SIG-M5 treated with dmso at 0.1 percent for 504 hours (cell line): ENCODE results near the gene POLR3K.
"Not testable (repeated sequence)": the region's sequence is repeated elsewhere in the genome, so short reads cannot be mapped to it uniquely, and the experiment has no call there.

Source experiments
- DNase-seq: peaks from one replicate; lab custom pipeline; 2025; ENCODE audit not compliant: unreplicated experiment; lab: John Stamatoyannopoulos, UW

POLR3K gene

DNA sequence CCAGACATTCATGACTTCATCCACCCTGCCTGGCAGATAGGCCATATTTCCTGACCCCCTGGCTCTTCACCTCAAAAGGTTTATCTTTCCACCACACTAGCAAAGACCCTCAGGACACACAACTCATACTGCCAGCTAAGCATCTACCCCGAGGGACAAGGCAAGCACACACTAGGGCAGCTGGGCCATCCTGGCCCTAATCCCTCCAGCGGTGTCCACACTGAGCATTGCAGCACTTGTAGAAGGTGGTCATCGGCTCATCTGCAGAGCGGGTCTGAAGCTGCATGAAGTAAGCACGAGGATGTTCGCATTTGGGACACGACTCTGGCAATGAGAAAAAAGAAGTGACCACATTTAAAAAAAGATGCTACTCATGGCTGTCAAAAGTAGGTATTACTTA, 6.2 kb downstream of the POLR3K start:
- no peak for DNase-seq

DNA sequence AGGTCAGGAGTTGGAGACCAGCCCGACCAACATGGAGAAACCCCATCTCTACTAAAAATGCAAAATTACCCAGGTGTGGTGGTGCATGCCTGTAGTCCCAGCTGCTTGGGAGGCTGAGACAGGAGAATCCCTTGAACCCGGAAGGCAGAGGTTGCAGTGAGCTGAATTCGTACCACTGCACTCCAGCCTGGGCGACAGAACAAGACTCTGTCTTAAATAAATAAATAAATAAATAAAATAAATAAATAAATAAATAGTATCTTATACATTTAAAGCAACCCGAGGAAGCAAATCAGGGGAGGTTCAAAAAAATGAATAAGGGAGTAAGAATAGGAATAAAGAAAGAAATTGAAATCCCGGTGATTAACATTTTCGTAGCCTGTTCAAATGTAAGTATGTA, 6.9 kb downstream of the POLR3K start:
- DNase-seq: not testable (repeated sequence)

DNA sequence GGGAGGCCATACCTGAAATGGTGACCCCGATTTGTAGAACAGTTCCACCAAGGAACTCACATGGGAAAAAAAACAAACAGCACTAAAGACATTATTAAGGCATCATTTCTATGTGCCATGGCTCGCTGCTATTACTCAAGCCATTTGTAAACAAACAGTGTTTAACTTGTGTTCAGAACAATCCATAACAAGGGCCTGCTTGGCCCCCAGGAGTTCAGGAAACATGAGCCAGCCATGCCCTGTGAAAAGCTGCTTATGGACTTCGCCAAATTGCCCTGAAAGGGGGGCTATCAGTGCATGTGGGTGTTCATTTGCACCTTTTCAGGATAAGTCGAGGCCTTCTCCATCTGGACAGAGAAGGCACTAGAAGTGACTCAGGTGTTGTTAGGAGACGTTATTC, 8.0 kb downstream of the POLR3K start:
- no peak for DNase-seq

DNA sequence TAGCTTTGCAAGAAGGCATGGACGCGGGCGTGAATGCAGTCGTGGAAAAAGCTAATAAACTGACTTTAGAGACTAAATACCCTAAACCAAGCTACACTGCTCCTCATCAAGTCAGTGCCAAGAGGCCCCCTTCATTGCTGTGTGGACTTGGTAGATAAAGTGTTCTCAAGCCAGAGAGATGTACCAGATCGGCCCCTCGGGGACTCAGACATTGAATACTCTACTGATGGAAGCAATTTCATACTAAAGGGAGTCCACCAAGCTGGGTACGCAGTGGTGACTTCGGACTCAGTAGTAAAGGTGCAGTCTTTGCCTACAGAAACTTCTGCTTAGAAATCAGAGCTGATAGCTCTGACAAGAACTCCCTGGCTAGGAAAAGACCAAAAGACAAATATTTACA, 8.8 kb downstream of the POLR3K start:
- no peak for DNase-seq

DNA sequence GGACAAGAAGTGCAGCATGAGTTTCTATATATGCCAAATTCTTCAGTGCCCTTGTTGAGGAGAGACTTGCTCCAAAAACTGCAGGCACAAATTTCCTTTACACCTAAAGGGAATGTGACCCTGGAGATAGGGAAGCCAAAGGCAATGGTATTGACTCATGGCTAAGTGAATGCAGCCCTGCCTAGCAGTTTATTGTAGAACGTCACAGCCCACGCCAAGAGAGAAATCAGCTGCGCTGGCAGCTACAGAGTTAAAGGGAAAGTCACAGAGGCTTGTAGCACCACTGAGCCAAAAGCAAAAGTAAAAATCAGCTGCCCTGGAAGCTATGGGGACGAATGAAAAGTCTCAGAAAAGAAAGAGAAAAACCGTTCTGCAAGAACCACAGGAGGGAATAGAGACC, 10.1 kb downstream of the POLR3K start:
- no peak for DNase-seq

DNA sequence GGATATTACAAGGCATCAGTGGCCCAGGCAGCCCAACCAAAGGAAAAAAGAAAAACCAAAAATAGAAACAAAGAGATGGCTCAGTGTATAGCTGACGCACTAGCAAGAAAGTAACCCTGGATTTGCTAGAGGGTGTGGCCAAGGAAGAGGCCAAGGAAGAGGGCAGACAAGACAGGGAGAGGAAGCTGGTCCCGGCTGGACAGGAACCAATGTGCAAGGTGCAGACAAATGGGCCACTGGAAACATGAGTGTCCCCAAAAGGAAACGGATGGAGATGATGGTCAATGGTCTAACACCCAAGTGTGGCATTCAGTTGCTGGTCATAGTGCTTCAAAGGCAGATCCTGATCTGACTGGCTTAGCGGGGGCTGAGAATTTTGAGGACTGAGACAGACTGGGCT, 10.7 kb downstream of the POLR3K start:
- DNase-seq: no peak

DNA sequence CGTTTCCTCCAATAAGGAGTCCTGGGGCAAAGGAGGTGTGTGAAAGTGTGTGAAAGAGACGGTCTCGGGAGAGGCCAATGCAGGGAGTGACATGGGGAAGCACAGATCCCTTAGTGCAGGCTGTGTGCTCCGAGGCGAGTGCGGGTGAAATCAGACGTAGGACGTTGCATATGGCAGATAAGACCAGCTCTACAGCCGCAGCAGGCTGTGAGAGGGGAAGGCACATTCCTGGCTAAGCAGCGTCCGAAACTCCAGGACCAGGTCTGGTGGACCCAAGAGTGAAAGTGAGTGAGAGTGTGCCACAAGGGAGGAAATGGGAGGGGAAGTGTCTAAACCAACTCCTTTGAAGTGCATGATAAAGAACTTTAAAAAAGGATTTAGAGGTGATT, 11.3 kb downstream of the POLR3K start:
- no peak for DNase-seq

DNA sequence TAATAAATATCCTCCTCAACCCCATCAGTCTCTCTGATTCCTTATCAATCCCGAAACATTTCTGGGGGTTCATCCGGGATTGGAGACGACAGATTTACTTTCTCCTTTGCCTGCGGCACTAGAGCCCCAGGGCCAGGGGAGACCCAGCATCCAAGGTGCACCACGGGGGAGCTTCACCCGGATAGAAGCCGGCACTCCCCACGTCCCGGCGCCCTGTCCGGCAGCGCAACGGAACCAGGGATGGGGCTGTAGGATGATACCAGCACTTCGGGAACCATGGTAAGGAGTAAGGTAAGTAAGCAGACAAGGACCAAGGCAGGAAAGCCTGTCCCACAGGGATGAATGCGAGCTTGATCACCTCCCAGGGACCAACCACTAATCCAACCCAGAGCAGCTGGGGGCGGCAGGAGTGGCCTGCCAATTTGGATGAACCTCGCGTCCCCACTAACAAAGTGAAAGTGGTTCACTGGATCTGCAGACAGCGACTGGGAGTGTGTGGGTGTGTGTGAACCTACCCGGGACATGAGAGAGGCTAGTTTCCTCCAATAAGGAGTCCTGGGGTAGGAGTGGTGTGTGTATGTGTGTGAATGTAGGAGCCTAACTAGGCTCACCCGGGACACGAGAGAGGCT, 11.9 kb downstream of the POLR3K start:
- DNase-seq: no peak

DNA sequence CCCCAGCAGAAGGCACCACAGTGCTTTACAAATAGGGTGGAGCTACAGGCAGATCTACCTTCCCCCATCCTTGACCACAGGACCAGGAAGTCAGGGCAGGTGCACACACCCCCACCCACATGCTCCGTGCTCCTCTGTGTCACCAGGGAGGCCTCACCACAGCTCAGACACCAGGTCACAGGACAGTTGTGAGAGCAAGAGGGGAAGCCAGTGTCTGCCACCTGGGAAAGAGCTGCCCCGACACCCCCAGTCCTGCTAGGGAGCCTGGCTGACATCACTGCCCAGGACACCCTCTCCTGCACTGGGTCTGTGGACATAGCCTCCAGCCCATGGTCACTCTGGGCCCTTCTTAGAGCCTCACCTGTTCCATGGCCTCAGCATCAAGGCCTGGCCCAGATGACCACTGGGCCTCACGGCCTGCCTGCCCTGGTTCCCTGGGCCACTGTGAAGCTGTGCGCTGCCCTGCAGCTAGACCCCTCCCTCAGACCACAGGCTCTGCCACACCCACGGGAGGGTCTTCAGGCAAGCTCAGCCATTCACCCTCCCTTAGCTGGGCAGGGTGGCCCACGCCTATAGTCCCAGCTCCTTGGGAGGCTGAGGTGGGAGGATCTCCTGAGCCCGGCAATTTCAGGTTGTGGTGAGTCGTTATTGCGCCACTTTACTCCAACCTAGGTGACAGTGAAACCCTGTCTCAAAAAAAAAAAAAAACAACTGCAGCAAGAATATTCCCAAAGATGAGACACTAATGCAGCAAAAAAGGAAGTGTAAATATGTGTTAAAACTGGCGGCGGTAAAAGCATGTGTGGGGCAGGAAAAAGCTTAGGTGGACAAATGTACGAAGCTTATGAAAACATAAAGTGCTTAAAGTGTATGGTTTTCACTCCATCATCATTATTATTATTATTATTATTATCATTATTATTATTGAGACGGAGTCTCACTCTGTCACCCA, 14.2 kb downstream of the POLR3K start:
- DNase-seq: no peak

DNA sequence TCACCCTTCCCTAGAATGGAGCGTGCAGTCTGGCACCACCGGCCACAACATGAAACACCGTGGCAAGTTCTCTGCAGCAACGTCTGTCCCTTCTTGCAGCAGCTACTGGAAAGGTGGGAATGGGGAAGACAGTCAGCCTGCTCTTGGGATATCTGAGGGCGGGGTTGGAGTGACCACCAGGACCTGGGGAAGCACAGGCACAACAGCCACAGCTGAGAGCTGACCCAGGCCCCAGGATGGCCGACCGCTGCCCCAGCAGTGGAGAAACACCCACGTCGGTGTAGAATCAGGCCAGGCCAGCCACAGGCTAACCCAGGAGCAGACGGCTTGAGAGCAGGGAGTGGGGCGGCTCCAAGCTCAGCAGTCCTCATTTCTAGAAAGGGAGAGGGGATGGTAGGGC, 15.2 kb downstream of the POLR3K start:
- not testable (repeated sequence) for DNase-seq

DNA sequence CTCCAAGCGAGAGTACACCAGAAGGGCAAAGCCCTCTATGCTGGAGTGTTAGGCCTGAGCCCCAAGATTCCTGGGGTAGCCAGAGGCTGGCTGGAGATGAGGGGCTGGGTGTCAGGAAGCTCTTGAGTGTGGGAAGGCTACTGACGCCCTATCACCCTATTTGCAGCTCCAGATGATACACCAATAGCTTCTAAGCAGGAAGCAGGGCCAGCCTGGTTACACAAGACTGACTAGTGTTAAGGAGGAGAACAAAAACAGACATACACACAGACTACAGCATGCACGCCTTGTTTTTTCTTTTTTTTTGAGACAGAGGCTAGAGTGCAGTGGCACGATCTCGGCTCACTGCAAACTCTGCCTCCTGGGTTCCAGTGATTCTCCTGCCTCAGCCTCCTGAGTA, 15.9 kb downstream of the POLR3K start:
- DNase-seq: no peak

DNA sequence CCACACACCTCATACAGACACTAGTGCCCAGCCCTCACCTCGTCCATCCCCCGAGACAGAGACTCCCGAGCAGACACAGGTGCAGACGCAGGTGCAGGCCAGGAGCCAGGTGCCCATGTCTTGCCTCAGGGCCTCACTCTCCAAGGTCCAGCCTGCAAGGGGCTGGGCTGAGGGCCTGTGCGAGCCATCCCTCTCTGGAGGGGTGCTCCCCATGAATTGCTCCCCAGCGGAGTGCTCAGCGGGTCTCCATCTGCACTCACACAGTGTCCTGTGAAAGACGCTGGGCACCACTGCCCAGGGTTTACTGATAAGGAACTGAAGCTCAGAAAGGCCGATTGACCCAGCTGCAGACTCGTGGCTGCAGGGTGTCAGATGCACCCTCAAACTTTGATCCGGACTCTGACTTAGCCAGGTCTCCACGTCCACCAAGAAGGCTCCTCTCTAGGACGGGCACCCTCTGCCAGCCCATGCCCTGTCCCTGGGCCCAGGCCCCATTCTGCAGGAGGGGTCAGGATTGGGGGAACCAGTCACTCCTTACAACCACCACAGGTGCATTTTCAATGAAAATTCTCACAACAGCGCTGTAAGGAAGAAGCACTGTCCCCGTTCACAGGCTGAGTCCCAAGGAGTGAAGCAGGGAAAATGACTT, 16.9 kb downstream of the POLR3K start:
- no peak for DNase-seq

DNA sequence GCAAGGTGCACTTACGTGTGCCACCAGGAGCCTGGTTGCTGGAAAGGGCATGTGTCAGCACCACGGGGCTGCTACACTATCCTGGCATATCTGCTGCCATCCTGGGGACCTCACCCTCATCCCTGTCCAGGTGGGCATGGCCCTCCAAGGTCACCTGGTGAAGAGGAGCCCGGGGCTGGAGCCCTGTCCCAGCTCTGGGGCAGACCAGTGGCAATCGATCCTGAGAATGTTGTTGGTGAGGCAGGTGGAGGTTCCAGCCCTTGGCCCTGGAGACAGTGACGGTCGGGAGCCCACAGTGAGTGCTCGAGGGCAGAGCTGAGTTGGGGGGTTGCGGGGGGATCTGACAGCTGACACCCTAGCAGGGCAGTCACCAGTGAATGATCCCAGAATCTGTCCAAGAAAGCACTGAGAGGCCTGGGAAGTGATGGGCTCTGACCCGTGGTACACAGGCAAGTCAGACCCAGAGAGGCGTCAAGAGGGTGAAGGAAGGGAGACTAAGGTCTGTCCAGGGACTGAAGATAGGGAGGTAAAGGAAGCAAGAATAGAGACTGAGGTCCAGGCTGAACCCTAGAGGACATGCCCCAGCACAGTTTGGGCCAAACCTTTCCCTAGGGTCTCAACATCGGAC, 17.6 kb downstream of the POLR3K start:
- DNase-seq: no peak

DNA sequence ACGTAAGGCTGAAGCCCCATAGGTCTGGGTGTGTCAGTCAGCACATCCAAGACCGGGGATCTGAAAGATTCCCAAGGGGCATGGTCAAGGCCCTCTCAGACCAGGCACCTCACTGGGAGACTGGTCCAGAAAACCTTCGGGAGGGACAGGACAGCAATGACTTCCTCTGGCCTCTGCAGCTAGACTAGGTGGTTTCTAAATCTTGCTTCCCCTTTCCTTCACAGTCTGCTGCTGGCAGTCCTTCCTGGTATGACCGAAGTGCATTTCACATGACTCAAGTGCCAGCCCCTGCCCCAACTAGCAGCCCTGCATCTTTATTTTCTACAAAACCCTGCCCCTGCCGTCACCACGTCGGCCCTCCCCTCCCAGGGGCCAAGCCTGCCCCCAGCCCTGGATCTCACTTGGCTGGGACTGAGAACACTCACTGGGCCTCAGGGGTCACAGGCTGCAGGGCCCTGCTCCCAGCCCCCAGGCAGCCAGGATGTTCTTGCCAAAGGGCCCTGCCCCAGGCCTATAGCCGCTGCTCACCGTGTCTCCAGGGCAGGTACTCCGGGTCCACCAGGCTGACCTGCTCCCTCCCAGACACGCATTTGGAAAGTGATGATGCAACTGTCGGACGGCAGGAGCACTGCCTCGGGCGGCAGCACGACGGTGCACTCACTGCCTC, 18.3 kb downstream of the POLR3K start:
- DNase-seq: peak; percentile 78

DNA sequence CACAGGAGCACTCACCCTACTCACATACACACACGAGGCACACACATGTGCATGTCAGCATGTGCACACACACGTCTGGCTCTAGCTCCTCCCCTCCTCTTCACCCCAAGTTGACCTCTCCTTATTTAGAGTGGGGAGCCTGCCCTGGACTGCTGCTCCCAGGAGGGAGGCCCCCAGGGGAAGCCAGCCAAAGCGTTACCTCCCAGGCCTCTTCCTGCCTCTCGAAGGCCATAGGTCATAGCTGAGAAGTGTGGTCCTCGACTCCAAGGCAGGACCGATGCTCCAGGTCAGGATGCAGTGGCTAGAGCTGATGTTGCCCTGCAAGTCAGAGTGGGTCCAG, 18.8 kb downstream of the POLR3K start:
- DNase-seq: no peak

DNA sequence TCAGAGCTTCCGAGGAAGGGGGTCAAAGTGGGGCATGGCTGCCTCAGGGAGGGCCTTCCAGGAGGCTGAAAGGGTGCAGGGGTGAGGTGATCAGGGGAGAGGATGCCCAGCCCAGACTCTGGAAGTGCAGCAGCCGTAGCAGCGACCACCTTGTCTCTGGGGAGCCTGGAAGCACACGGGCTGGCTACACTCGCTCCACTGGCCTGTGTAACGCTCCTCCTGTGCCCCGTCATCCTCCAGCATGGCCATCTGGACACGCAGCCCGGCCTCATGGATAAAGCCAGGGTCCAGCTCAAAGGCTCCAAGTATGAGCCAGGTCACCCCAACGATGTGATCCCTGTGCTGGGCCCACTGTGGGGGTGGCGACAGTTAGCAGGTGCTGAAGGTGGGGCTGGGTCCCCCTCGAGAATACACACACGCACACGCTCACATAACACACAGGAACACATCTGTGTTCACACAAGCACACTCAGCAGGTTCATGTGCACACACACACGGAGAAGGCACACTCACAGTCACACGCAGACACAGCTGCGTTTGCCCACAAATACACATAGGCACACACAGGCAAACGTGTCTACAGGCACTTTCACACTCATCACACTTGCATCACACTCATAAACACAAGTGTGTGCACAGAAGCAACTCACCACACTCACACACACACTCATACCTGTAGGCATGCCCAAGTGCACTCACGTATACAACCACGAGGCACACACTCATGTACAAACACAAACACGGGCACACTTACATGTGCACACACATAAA, 19.3 kb downstream of the POLR3K start:
- DNase-seq: no peak

DNA sequence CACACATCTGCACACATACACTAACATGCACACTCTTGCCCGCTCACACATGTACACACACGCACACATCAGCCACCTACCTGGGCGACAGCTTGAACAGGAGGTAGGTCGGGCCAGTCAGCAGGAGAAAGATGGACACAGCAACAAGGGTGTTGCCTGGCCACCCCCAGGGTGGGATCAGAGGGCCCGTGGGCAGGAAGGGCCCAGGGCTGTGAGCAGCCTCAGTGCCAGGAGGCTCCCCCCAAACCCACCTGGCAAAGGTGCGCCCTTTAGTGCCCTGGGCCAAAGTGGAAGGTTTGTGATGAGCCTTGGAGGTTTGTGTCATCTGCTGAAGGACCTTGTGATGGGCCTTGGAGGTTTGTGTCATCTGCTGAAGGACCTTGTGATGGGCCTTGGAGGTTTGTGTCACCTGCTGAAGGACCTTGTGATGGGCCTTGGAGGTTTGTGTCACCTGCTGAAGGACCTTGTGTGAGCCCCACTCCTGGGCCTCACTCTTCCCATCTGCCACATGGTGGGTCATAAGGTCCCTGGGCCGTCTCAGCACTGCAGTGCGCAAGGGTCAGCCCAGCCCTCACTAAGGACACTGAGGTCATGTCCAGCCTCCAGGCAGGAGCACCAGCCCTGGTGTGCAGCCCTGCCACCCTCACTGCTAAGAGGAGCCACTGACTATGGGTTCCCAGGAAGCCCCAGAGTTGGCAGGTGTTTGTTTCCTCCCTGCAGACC, 20.1 kb downstream of the POLR3K start:
- DNase-seq: not testable (repeated sequence)

DNA sequence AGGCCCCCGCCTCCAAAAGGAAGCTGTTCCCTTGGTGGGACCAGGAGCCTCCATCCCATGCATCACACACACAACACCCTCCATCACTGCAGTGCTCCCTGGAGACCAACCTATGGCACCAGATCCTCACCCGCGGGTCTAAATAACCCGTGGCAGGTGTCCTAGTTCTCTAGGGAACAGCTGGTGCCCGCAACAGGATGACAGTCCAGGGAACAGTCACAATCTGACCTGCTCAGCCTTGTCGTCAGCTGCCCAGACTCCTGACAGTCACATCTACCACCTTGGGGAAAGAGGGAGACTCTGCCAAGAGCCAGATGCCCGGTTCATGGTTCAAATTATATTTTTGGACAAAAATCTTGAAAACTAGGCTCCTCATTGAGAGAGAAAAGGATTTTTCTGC, 22.8 kb downstream of the POLR3K start:
- DNase-seq: not testable (repeated sequence)

DNA sequence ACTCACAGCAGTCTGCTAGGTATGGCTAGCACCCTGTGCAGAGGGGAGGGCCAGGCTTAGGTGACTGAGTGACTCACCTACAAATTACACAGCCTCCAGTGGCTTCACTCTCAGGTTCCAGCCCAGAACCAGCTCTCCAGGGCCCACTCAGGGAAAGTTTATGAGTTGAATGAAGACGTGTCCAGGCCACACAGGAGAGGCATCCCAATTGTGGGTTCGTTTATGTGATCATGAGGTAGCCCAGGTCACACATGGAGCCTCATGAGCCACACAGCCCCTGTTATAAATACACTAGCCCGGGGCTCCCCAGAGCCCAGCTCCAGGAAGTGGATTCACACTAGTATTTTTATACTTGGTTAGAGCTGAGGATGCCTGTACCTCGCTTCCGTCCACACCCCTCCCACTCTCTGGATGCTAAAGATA, 27.5 kb downstream of the POLR3K start:
- not testable (repeated sequence) for DNase-seq

DNA sequence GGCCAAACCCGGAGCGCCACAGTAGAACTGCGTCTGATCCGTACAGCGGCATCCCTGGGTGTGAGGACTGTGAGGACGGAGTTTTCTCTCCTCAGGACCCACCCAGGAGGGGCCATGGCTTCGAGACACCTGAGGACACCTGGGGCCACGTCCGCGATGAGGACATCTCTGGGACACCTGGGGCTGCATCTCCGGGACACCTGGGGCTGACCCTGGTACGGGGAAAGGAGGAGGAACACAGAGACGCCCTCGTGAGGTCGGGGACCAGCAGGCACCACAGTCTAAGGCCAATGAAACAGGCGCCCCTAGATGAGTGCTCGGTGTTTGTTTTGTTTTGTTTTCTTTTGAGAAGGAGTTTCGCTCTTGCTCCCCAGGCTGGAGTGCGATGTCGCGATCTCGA, 29.3 kb downstream of the POLR3K start:
- DNase-seq: not testable (repeated sequence)
